Activated T-helper 1 cell treated with Interleukin-2 at 50 U/mL for 16 hours (primary cell): ENCODE data around the gene APBB1.

Source experiments
- DNase-seq: peaks from one replicate; pipeline ENCODE4 v3.0.0-alpha.2; 2020; ENCODE audit warnings: low read depth

APBB1 gene

DNA sequence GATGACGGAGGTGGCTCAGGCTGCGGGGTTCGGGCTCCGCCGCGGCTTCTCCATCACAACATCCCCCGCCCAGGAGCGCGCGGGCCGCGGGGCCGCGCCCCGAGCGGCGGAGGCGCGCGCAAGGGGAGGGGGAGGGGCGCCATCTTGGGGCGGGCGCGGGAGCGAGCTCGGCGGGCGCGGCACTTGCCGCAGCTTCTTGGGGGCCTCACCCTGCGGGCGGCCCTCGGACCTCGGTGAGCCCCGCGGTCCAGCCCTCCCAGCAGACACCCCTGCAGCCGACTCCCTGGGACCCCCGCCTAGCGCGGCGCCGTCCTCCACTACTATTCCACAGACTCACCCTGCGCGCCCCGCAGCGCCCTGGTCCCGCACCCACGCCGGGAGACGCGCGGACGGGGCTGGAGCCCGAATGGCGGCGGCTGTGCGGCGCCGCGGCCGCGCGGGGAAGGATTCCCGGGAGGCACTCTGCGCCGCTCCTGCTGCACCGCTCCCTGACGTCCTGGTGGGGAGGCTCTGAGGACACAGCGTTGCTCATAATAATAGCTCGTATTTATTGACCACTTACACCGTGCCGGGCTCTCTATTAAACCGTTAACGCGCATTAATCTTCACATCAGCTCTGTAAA lies at the start of gene APBB1:
Gene APBB1 (minus strand): TSS at position 86 of the 623 bp plus-strand sequence. CDS start 7,747 bp downstream, outside the sequence.
- DNase-seq, result peak; percentile 72

DNA sequence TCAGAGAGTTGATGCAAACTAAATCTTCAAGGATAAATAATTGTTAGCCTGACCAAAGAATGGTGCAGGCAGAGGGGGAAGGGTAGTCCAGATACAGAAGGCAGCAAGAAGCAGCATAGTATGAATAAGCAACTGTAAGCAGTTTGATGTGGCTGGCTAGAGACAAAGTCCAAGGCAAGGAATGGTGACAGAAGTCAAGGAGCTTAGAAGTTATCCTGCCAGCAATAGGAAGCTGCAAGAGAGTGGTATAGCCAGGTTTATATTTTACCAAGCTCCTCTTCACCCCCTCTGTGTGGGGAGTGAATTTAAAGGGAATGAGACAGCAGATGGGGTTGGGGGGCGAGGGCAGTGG lies 40.2 kb upstream of the APBB1 start:
- no peak for DNase-seq

DNA sequence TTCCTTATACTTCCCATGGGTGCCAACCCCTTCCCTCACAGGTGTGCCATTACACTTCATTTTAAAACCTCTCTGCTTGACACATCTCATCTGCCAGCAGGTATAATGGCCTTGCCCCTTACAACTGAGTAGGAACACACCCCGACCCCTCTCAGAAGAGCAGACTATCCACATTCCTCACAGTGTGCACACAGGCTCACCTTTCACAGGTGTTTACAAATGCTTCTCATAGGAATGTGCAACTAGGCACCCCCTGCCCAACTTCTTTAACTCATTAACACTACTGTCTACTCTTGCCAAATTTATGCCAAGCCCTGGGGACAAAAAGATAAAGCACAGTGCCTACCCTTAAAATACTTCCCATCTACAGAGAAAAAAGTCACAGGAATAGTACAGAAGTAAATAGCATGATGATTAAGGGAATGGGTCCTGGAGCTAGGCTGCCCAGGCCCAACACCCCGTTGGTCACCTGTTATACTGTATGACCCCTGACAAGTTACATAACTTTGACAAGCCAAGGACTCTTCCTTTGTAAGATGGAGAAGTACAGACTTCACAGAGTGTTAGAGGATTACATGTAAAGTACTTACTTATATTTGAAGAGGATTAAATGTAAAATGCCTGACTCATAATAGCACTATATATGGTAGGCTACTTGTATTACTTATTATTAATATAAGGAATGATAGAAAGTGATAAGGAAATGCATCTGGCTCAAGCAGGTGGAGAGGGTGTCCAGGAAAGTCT lies 39.6 kb upstream of the APBB1 start:
- DNase-seq, result no peak

DNA sequence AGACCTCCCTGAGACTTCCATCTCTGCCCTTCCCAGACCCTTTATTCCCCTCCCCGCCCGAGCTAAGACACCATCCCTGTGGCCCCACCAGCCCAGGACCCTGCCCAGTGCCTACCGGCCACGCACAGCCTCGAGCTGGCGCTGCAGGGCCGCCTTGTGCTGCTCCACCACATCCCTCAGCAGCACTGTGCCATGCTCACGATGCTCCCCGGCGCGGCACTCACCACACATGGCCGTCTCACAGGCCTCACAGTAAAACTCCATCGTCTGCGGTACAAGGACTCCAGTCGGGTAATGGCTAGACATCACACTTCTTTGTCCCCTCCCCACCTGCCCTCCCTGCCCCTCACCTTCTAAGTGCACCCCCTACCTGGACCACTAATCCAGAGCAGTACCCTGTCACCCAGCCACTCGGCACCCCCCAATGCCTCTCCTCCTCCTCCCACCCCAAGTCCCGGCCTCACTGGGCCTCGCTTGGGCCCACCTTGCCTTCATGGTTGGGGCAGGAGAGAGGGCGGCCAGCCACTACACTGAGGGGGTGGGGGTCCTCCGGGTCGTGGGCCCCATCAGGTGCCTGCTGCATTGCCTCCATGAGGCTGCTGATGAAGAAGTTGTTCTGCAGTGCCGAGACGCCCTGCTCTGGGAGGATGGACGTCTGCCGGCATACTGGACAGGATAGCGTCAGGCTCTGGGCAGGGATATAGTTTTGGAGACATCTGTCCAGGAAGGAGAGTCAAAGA lies 38.9 kb upstream of the APBB1 start:
- DNase-seq, result no peak

DNA sequence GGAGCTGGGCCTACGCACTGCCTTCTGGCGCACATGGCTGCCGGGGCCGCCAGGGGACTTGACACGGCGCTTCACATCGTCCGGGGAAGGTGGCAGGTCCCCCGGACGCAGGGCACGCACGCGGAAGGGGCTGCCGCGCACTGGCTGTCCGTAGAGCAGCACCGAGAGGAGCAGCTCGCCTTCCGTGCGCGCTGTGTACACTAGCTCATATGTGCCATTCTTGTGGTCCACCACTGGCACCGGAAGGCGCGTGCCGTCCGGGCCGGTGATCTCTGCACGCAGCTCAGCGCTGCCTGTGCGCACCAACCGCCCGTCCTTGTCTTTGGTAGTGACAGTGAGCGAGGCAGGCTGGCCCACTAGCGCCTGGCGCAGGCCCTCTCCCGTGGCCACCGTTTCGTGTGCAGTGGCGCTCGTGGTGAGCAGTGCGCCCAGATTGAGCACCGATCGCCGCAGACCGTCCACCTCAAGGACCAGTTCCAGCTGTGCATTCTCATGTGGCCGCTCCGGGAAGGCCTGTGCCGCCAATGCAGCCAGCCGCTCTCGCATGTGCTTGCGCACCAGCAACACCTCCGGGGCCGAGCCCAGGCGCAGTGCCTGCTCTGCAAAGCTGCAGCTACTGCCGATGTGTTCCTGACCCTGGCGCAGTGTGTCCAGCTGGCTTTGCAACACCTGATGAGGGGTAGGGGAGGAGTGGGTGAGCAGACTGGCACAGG lies 37.6 kb upstream of the APBB1 start:
- DNase-seq, result no peak

DNA sequence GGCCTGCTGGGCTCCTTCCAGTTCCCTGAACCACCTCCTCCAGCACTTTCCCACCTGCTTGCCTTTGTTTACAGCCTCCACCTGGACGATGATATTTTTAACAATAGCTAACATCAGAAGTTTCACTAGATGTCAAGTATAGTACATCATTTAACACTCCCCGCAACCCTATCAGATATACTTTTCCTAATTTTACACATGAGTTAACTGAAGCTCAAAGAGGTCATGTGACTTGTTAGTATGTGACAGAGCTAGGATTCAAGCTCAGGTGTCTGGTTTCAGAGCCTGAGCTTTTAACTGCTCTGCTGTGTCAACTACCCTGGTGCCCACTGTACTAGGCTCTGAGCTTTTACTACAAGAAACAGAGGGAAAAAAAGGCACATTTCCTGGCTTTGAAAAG lies 36.2 kb upstream of the APBB1 start:
- DNase-seq, result no peak

DNA sequence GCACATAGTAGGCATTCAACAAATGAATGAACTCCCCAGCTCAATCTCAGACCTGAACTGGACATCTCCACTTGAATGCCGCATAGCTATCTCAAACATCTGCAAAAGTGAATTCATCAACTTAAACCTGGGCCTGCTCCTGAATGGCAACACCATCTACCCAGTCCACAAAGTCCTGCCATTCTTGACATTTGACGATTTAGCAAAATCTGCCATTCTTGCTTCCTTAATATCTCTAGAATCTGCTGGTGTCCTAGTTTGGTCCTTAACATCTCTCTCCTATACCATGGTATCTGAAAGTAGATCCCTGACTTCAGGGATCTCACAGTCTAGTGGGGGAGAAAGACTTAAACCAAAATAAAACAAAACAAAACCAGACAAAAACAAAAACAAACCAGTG lies 34.3 kb upstream of the APBB1 start:
- DNase-seq, result no peak

DNA sequence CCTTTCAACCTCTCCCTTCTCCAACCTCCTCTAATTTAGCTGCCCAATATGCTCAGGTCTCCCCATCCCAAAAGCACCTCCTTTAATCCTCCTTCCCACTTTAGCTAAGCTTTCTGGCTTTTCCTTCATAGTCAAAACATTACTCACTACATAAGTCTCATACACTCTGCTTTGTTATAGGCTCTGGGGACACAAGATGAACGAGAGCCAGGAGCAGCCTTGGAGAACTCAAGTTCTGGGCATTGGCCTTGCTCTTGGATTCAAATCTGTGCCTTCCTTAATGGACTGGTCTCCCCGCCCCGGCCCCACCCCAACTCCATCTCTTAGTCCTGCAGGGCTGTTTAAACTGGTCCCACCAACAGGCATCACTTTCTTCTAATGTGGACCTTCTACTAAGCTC lies 33.3 kb upstream of the APBB1 start:
- no peak for DNase-seq

DNA sequence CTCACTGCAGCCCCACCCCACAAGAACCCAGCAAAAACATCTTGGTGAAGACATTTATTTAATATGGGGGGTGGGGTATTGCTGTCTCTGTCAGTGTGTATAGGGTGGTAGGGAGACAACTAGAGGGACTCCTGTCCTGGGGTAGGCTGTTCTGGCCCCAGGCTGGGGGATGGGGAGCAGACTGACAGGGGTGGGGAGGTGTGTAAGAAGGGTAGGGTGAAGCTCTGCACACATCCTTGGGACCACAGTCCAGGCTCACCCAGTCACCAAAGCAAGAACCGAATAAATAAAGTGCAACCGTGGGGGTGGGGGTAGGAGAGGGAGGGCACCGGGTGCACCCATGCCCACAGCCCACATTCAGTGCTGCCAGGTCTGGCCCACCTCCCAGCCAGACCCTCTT lies 29.7 kb upstream of the APBB1 start:
- no peak for DNase-seq

DNA sequence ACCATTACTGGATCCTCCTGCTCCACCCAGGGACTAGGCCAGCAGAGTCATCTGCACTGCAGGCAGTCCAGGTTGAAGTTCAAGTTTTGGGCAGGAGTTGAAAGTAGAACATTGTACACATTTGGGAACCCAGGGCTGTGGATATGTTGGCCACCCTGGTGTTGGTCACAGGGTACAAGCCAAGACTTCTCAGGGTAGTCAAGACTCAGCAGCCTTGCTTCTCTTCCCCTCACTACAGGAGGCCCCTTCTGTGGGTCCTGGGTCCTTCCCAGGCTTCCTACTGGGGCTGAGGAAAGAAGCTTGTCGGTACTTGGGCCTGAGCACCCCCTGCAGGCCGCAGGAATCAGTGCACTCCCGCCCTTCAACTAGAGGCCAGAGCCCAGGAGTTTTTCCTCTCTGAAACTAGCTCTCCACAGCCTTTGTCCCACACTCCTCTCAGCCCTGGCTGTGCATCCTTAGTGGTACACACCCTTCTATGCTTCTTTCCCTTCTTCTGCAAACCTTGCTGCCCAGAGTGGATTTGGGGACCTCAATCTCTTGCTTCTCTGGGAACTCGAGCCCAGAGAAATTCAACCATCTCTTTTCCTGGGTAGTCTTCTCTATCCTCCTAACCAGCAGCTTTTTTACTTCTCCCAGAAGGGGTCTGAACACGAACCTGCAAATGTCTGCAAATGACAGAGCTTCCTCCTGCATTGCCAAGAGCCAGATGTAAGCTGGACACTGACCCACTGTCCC lies 24.5 kb upstream of the APBB1 start:
- peak; percentile 20 for DNase-seq

DNA sequence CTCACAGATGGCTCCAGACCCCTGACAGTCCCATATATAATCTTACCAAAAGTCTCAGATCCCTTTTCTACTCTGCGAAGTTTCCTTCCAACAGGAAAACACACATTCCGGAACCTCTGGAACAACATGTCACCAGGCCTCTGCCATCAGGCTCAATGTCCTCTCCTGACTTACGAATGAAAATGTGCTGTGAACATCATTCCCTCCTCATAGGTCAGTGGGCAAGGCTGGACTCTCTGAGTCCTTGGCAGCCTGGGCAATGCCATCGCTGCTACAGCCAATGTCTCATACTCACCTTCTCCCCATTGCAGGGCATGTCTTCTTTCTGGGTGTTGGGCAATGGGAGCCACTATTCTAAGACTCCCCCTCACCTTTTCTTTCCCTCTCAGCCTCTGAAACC lies 23.5 kb upstream of the APBB1 start:
- no peak for DNase-seq

DNA sequence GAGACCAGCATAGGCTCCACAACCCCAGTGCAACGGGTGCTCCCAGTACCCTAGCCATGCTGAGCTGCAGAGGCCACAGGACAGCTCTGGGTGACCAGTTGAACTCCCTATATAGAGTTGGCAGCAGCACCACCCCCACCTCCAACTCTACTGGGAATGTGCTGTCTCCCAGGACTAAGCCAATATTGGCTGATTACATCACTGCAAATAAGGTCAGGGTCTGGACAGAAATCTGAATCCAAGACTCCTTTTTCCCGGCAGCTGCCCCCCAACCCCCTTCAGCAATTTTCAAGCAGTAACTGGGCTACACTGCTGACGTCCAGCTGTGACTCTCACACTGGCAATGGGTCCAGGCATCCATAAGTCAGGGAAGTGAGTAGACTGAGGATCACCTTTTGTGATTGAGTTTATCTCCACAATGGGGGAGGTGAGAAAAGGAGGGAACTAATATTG lies 22.0 kb upstream of the APBB1 start, which contains the start of gene HPX:
Gene HPX (minus strand): TSS at position 82 of the 453 bp plus-strand sequence. CDS start 24 bp downstream, at position 58.
- no peak for DNase-seq

DNA sequence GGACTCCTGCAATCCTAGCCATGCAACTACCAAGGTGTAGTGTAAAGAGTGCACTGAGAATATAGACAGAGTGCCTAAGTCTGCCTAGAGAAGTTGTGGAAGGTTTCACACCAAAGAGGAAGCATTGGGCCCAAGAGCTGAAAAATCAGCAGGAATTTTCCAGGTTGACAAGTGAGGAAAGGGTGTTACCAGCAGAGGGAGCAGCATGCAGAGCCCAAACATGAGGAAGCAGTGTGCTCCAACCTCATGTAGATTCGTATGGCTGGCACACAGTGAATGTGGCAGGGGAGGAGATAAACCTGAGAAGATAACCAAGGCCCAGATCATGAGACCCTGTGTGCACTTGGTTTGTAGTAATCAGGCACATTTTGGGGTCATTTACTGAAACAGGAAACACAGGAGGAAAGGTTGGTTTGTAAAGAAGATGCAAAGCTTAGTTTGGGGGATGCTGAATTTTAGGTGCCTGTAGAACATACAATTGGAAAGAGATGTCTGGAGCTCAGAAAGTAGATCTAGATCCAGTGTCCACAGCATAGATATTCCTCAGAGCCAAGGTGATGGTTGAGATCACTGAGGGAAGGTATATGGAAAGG lies 20.2 kb upstream of the APBB1 start:
- DNase-seq, result no peak

DNA sequence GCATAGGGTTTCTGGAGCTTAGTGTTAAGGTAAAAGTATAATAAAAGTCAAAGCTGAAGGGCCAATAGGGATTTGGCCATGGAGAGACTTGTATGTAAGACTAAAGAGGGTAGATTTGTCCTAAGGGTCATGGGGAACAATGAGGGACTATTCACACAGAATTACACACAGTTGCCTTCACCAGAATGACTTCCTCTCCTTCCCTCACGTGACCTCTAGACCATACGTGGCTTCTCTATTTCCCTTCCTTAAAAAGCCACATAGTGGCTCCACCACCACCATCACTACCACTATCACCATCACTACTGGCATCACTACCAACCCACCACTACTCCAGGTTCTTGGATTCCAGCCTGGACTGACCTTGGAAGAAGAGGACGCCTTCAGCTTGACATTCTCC lies 19.1 kb upstream of the APBB1 start:
- no peak for DNase-seq

DNA sequence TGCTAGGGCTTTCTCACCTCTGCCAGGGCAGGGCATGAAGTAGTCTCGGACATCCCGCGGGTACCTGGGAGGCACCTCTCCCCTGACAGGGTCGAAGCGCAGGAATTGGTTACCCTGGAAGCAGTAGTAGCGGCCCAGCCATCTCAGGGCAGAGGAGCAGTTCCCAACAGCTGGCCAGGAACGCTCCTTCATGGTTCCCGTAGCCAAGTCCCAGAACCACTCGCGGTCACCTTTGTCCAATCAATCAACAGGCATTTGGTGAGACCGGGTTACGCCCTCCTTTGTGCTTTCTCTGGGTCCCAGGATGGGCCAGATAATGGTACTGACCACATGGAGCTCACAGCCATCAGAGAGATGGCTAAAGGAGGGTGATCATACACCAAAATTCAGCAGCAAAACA lies 18.5 kb upstream of the APBB1 start:
- DNase-seq, result no peak

DNA sequence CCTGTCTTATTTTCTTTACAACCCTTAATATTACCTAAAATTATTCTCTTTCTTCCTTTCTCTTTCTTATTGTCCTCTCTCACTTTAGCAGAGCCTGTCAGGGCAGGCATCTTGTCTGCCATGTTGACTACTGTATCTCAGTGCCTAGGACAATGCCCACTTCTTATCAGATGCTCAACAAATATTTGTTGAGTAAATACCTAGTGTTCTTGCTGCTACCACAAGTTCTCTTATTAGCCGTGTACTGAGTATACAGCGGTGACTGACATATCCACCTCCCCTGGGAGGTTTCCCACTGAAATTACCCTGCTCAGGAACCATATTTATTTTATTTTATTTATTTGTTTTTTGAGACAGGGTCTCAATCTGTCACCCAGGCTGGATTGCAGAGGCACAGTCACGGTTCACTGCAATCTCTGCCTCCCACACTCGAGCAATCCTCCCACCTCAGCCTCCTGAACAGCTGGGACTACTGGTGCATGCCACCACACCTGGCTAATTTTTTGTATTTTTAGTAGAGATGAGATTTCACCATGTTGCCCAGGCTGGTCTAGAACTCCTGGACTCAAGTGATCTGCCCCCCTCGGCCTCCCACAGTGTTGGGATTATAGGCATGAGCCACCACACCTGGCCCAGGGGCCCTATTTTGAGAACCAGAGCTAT lies 15.2 kb upstream of the APBB1 start:
- DNase-seq, result no peak

DNA sequence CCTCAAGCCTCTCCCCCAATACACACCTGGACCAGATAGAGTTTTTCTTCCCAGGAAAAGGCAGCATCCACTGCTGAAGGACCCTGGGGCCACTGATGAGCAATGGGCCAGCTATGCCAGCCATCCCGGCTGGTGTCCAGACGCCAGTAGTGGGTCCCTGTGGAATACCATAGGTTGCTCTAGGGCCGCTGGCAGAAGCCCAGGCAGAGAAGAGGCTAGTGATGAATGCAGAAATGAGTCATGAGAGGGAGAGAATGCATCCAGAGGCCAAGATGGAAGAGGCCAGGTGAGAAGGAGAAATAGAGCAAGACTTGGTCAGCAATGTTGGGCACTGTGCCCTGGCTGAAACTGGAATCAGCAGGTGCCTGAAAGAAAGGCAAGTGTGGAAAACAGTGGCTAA lies 13.0 kb upstream of the APBB1 start:
- DNase-seq, result no peak

DNA sequence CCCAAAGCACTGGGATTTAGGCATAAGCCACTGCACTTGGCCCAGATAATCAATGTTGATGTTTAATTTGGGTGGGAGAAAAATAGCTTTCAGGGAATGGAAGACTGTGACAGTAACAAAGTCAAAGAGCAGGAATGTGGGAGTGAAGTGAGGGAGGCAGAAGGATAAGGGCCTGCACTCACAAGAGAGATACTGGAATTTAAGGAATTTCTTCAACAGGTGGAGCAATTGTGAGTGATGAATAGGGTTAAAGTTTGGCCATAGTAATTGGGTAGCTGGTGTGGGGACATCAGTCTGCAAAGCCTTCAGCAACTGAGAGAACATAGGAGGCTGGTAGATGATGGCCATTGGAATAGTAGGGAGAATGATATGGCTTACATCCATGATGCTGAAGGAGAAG lies 8.6 kb upstream of the APBB1 start:
- DNase-seq, result no peak

DNA sequence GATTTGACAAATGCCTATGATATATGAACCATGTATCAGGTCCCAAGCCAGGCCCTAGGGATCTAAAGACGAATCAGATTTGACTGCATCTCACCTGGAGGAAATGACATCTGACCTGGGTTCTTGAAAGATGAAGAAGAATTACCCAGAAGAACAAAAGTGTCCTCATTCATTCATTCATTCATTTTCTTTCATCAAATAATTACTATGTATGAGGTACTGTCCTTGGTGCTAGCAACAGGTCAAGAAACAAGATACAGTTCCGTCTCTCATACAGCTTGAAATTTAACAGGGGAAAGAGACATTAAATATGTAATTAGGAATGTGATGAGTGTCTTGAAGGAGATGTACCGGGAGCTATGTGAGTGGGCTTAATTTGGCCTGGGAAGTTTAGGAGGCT lies 1.8 kb upstream of the APBB1 start:
- no peak for DNase-seq

DNA sequence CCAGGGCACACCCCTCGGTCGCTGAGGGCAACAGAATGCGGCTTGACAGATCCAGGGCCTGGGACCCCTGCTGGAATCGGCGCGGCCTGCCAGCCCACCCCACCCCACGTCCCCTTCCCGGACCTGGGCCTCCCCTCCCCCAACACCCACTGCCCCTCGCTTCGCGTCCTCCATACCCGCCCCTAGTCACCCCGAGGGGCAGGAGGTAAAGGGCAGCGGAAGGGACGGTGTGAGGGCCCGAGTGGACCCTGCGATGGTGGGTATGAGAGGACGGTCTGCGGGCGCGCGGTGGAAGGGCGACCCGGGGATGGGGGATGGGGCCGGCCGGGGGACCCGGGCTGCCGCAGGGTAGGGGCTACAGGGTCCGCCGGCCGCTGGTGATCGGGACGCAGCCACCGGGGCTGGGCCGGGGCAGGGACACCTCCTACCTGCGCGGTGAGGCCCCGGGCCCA lies 311 bp downstream of the APBB1 start:
- DNase-seq, result no peak
